ENCODE results near the gene PHLDB1.
"Not testable (repeated sequence)": the region's sequence is repeated elsewhere in the genome, so short reads cannot be mapped to it uniquely, and the experiment has no call there.

The PHLDB1 gene

DNA sequence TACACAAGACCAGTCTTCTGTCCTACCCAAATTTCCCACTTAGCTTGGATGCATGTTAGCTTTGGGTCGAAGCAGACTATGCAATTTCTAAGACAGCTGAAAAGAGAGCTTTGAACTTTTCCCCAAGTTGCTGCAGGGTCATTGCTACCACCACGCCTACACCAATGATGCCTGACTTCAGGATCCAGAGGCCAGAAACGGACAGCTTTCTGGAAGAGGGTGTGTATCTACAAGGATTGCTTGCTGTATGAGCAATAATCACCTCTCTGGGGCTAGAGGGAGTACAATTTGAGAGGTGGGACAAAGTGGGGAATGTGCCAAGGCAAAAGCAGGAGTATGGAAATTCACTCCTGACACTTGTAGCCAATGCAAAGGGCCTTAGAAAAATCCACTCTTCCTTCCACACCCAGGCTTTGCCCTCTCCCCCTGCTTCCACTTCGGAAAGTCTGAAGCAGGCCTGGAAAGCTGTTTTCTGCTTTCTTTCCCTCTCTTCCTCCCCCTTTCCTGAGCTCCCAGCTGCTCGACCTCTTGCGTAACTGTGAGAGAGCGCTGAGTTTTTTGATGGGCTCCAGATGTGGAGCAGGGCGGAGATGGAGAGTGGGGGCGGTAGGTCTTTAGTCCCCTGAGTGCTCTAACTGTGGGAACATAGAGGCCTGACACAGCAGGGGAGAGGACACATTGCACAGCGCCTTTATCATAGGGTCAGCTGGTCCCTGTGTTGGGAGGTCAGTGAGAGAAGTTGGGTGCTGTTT is 2.1 kb upstream of the PHLDB1 start:
- no peak for DNase-seq (ENCODE audit: low read depth in 3 of 3)

DNA sequence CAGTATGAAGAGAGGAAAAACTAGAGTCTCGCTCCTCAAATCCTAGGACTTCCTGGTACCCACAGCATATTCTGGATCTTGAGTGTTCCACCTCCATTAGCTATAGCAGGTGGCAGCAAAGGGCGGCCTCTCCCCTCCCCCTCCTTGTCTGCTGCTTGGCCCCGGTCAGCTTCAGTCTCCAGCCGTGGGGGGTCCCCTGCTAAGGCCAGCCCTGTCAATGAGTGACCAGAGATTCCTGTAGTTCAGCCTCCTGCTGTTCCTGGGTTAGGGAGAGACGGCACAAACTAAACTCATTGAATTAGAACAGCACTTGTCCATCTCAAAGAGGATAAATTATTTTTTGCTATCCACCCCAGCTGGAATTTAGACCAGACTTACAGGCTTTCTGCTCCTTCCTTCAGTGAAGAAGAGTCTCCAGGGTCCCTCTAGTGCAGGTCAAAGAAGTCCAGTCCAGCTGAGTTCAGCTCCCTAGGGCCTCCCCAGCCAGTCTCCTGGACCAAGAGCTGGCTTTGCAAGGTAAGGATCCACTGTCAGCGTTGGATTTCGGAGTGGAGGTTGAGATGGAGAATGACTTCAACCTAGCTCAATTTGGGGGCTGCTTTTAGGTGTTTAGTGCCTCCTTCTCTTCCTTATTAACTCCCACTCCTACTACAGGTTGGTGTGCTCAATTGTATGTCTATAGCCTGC is 1.1 kb upstream of the PHLDB1 start:
- DNase-seq (ENCODE audit: low read depth in 3 of 3), result no peak

GRCh38 chr11:118606844-118607228 is 579 bp upstream of the PHLDB1 start:
- no peak for DNase-seq (ENCODE audit: low read depth in 3 of 3)

DNA sequence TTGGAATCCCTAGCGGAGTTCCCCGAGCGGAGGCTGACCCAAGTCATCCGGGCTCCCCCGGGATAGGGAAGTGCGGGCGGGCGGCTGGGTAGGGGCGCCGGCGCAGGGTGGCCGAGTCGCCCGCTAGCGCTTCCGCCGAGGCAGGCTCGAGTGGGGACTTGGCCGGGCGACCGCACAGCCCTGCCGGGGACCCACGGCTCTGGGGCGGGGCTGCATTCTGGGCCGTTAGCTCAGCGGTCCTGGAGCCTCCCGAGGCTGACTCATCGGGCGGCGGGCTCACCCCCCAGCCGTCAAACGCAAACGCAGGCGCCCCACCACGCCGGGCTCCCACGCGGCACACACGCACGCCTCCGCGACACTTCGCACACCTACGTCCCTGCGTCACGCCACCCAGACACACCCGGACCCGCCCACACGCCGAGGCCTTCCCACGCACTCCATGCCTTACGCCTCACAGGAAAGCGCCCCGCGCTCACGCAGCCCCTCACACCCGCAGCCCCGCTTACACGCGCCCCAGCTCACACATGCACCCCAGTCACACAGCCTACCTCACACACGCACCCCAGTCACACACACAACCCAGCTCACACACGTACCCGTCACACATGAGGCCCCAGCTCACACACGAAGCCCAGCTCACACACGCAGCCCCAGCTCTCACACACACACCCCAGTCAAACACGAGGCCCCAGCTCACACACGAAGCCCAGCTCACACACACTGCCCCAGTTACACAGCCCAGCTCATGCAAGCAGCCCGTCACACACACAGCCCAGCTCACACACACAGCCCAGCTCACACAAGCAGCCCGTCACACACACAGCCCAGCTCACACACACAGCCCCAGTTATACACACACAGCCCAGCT is 1.2 kb downstream of the PHLDB1 start:
- DNase-seq (ENCODE audit: low read depth in 3 of 3), result peak; percentile 50 to 67 (median 58)

GRCh38 chr11:118609380-118610224 is 2.2 kb downstream of the PHLDB1 start:
- peak in 1 of 3 experiments; percentile 24 for DNase-seq (ENCODE audit: low read depth in 3 of 3)

GRCh38 chr11:118610225-118610772 is 2.9 kb downstream of the PHLDB1 start:
- no peak for DNase-seq (ENCODE audit: low read depth in 3 of 3)

GRCh38 chr11:118610773-118611432 is 3.5 kb downstream of the PHLDB1 start:
- peak; percentile 71 to 85 (median 71) for DNase-seq (ENCODE audit: low read depth in 3 of 3)

- DNase-seq (ENCODE audit: low read depth in 3 of 3), result not testable (repeated sequence)
These were observed 4.0 kb downstream of the PHLDB1 start for GRCh38 chr11:118611433-118611795.

DNA sequence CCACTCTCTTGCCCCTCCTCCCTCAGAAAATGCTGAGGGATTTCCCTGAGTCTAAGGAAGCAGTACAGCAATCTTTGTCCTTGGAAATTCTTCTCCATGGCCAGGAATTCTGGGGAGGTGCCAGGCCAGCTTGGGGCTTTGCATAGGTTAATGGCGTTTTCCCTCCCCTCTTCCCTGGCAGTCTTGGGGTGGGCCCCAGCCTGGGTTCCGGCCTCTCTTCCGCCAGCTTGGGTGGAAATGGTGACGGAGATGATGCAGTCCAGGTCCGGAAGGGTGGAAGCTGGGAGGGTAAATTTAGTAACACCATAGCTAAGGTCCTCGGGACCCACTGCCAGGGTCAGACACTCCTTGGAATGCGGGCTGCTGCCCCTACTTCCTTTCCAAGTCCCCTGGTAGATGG is 5.0 kb downstream of the PHLDB1 start:
- DNase-seq (ENCODE audit: low read depth in 3 of 3), result no peak

- no peak for DNase-seq (ENCODE audit: low read depth in 3 of 3)
These were observed 7.1 kb downstream of the PHLDB1 start for GRCh38 chr11:118614511-118614910.

- DNase-seq (ENCODE audit: low read depth in 3 of 3), result no peak
These were observed 8.0 kb downstream of the PHLDB1 start for GRCh38 chr11:118615282-118615975.

- DNase-seq (ENCODE audit: low read depth in 3 of 3), result no peak
These were observed 8.6 kb downstream of the PHLDB1 start for GRCh38 chr11:118615976-118616371.

GRCh38 chr11:118618115-118618990 is 10.9 kb downstream of the PHLDB1 start:
- DNase-seq (ENCODE audit: low read depth in 3 of 3), result no peak

GRCh38 chr11:118618991-118619375 is 11.6 kb downstream of the PHLDB1 start:
- no peak for DNase-seq (ENCODE audit: low read depth in 3 of 3)

DNA sequence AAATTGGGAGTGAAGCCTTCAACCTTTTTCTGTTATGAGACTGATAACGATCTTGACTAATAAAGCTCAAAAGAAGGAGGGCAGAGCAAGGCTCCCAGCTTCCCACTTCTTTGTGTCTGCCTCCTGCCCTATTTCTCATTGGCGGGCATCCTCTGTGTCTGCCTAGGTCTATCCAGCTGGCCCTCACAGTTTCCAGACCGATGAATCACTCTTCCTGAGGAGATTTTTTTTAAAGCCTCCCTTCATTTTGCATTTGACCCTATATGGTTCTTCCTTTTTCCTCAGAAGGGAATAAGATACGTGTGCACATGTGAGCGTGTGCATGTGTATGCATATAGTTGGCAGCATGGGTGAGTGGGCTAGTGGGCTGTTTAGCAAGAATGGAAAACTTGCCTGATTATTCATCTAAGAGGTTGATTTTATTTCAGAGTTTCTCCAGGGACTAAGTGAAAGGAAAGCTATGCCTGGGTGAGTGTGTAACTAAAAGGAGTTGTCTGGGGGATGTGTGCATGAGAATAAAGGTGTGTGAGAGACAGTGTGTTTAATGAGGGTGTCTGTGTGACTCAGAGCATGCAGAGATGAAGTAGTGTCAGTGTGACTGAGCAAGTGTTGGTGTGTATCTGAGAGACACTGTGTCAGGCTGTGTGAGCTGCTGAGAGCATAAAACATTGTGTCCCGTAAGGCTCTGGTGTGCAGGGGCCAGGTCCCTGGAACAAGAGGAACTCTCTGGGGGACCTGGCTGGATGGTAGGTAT is 12.2 kb downstream of the PHLDB1 start:
- no peak for DNase-seq (ENCODE audit: low read depth in 3 of 3)

- DNase-seq (ENCODE audit: low read depth in 3 of 3), result no peak
These were observed 13.2 kb downstream of the PHLDB1 start for GRCh38 chr11:118620529-118621070.

- peak in 1 of 3 experiments; percentile 48 for DNase-seq (ENCODE audit: low read depth in 3 of 3)
These were observed 13.8 kb downstream of the PHLDB1 start for GRCh38 chr11:118621071-118621783.
